Left cardiac atrium (tissue), 4 donors: ENCODE data around the gene SPSB2. TPM values are rescaled to one million over a fixed set of nuclear protein-coding genes. Genes with fewer than 3 reads are reported as not detected.
"Not testable (repeated sequence)": the region's sequence is repeated elsewhere in the genome, so short reads cannot be mapped to it uniquely, and the experiment has no call there.

Source experiments
- ATAC-seq, 2 donors: fragments of 200-7000 bp; cut with Tn5 transposase; one replicate each; pipeline ENCODE4 v1.9.1; 2020; ENCODE audit warnings: mild to moderate bottlenecking in 2 of 2, moderate library complexity in 2 of 2
- DNase-seq: peaks from one replicate; pipeline ENCODE4 v3.0.0-alpha.2; 2020
- intact Hi-C, 2 donors: fragments of 100-400 bp; cut with DNase I; formaldehyde crosslinking; loops; one replicate each; pipeline versions ENCODE4 v1.14.1 to v1.15.1; 2022 to 2023
- total RNA-seq, 2 donors: library from RNA; stranded (reverse); fragmentation: NEBNext Ultra II Directional; extraction: Animal tissue kit (Norgen Biotek cat#: 25700); gene quantifications; one replicate each; pipeline ENCODE4 v1.2.1, GENCODE V29; 2021
- donor health status: DM: no; HTN: yes; CAD: no.
- donor health status: DM: no; HTN: yes; CAD: no; lungs with severe emphysema.
- donor health status: DM: yes; HTN: yes; CAD: no.
- donor health status: Dilated cardiomyopathy.

Gene SPSB2
- total RNA-seq, 2 donors from 2014 or later = 3.7 to 4.1 TPM

DNA sequence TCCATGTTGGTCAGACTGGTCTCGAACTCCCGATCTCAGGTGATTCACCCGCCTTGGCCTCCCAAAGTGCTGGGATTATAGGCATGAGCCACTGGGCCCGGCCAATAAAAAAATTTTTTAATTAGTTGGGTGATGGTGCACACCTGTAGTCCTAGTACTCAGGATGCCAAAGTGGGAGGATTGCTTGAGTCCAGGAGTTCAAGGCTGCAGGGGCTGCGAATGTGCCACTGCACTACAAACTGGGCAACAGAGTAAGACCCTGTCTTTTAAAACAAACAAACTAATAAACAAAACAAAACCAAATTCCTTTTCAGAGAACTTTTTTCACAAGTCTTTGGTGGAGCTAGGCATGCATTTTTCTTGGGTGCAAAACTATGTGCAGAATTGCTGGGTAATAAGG, 10.1 kb upstream of the SPSB2 start:
- ATAC-seq (no peak), DNase-seq (no peak)
- intact Hi-C loops = no loop called here

DNA sequence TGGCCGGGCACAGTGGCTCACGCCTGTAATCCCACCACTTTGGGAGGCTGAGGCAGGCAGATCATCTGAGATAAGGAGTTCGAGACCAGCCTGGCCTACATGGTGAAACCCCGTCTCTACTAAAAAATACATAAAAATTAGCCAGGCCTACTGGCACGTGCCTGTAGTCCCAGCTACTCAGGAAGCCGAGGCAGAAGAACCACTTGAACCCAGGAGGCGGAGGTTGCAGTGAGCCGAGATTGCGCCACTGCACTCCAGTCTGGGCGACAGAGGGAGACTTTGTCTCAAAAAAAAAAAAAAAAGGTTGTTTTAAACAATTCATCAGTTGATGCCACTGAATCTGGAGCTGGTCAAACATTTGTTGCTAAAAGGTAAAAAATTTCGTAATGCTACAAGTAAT, 6.7 kb upstream of the SPSB2 start:
- intact Hi-C loops, DNase-seq, ATAC-seq: not testable (repeated sequence)

DNA sequence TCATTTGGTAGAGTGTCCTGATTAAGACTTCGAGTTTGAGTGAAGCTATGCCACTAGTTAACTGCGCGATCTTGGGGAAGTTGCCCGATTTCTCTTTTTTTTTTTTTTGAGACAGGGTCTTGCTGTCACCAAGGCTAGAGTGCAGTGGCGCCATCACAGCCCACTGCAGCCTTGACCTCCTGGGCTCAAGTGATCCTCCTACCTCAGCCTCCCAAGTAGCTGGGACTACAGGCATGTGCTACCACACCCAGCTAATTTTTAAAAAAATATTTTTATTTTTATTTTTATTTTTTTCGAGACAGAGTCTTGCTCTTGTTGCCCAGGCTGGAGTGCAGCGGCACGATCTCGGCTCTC, 889 bp upstream of the SPSB2 start:
- ATAC-seq, DNase-seq, intact Hi-C loops: not testable (repeated sequence)

GRCh38 chr12:6872073-6873048, 742 bp downstream of the SPSB2 start:
- ATAC-seq = peak; percentile 72 to 76

DNA sequence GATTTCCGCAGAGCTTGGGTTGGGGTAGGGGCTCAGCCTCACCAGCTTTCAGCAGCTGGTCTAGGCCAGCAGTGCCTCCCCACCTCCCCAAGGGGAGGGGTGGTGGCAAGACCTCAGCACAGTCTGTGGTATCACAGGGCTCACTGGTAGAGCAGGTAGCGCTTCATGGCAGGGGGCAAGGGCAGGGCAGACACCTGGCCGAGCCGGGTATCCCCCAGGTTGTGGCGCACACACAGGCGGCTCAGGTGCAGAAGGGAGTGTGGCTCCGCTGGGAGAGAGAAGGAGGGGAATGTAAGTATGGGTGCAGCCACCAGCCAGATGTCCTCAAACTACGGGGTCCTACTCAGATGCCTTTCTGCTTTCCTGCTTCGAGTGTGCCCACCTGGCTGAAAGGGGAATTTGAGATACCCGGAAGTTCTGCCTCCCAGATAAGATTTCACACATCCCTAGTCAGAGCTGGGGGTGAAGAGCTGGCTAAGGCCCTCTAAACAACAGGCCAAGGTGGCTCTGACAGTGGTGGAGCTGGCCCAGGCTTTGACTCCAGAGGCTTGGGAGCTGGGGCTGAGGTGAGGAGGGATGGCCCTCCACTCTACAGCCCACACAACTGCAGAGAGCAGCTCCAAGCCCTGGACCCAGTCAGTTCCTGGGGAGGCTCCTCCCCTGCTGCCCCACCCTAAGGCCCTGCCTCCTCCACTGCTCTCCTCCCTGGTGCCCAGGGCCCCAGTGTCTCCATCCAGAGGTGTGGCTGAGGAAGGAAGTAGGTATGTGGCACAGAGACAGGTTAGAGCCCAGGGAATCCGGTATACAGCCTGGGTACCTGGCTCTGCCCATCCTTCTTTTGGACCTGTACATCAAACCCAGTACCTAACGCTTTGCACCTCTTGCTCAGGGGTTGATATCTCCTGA, 1.8 kb downstream of the SPSB2 start:
- intact Hi-C loops = no loop called here
- DNase-seq = peak; percentile 40
- no peak for ATAC-seq

More at GRCh38 chr12:6872073-6873048, 742 bp downstream of the SPSB2 start:
- intact Hi-C loops = loop anchor here in 1 of 2 donors (2.0 kb wide), 1 partner anchor 18 kb away; no protein-coding TSS in a partner anchor
- DNase-seq = peak; percentile 85

- DNase-seq, ATAC-seq, intact Hi-C loops: not testable (repeated sequence)
Measured at GRCh38 chr12:6870304-6870703, 2.8 kb downstream of the SPSB2 start.

GRCh38 chr12:6869049-6870021, 3.8 kb downstream of the SPSB2 start:
- DNase-seq (peak; percentile 75), ATAC-seq (no peak)
- intact Hi-C loops = no loop called here

DNA sequence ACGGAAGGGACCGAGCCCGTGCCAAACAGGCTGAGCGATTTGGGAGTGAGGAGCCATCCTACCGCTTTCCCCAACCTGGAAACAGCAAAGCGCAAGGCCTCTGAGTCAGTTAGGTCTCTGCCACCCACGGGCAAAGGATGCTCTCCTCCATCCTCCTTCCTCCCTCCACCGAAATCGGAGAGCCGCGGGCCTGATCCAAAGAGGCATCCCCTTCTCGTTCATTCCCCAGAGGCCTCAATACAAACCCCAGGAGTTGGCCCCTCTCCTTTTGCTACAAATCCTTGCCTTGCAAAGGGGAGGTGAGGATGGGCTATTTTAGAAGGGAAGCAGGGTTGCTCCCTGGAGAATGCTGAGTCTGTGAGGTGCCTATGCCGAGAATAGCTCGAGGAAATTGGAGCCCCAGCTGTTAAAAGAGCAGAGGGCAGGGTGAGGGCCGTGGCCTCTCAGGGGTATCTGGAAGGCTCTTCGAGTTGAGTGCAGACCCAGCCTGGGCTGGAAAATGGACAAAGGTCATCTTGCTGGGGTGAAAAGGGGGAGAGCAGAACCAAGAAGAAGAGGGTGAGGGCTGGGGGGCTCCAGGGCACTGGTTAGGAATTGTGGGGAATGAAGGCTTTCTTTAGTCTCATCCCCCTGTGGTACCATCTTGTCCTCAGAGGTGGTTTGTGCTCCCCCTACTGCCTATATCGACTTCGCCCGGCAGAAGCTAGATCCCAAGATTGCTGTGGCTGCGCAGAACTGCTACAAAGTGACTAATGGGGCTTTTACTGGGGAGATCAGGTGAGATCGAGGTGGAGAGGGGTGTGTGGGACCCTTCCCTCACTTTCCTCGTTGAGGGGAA, 4.7 kb downstream of the SPSB2 start:
- ATAC-seq (peak in 1 of 2 donors; percentile 1), DNase-seq (no peak)
- intact Hi-C loops = no loop called here

DNA sequence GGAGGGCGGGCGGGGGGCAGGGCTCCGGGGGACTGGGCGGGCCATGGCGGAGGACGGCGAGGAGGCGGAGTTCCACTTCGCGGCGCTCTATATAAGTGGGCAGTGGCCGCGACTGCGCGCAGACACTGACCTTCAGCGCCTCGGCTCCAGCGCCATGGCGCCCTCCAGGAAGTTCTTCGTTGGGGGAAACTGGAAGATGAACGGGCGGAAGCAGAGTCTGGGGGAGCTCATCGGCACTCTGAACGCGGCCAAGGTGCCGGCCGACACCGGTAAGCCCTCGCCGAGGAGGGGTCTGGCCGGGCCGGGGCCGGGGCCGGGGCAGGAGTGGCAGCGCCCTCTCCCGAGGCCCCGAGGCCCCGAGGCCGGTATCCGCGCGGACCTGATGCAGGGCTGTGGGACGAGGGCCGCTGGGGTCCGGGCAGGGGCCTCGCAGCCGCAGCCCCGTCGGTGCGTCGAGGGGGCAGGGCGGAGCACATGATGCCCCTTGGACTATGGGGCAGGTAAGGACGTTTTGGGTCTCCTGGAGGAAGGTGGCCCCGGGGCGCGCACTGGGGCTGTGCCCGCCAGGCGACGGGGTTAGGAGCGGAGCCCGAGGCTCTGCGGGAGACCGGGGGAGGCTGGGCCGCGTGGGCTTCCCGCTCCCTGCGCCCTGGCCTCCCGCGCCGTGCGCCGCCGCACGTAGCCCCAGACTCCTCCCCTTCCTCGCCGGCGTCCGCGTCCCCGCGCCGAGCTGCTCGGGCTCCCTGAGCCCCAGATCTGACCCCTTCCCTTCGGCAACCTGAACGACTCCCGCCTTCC, 5.5 kb downstream of the SPSB2 start, which contains the start of gene TPI1:
Gene TPI1 (plus strand): TSS at position 119 of the 798 bp plus-strand sequence. CDS start 36 bp downstream, at position 155.
- intact Hi-C loops = no loop called here
- peak; percentile 87 to 92 for ATAC-seq
- peak; percentile 88 for DNase-seq

DNA sequence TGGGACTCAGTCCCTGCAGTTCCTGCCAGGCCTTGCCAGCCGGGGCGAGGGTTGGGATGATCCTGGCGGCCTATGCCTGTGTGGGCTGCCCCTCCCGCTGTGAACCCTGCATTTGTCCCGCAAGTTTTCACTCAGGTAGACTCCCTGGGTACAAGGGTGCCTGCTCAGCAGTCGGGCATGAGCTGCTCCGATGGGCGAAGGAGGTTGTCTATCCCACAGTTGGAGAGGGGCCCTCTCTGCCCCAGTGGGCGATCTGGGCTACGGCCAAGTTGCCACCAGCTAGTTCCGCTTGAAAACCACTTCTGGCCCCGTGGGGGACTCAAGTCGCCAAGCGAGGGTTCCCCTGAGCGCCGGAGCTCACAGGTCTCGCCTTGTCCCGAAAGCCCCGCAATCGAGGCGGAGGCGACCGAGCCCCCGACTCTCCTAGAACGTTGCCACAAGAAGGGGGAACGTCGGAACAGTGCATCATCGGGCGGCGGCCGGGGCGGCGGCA, 6.1 kb downstream of the SPSB2 start:
- ATAC-seq (peak; percentile 5 to 23), DNase-seq (no peak)
- intact Hi-C loops = no loop called here

DNA sequence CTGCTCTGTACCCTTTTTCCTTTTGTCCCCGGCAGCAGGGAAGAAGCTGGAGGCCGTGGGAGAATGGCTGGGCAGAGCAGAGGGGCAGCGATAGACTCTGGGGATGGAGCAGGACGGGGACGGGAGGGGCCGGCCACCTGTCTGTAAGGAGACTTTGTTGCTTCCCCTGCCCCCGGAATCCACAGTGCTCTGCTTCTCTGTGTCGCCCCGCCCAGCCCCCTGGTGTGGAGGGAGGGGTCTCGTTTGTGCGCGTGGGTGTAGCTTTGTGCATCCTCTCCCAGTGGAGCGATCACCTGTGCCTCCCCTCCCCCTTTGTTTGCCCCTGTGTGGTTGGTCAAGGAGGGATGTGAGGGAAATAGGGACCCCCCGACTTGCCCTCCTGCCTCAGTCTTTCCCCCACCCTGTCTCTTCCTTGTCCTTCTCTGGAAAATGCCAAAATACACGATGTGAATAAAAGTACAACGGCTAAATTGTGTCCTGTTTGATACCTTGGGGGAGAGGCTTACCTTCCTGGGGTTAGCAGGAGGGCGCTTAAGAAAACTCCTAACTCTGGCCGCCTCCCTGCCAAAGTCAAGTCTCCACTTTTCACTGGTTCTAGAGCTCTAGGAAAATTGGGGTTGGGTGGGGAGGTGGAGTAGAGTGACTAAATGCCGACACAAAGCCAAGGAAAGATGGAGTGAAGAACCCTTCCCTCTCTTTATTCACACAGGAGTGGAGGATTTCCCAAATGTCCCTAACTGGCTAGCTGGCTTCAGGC, 6.8 kb downstream of the SPSB2 start:
- ATAC-seq = no peak
- intact Hi-C loops = no loop called here
- no peak for DNase-seq

GRCh38 chr12:6865307-6865706, 7.8 kb downstream of the SPSB2 start:
- DNase-seq, intact Hi-C loops, ATAC-seq: not testable (repeated sequence)

- intact Hi-C loops = no loop called here
- DNase-seq (no peak), ATAC-seq (no peak)
Measured at GRCh38 chr12:6863586-6864321, 9.3 kb downstream of the SPSB2 start.

DNA sequence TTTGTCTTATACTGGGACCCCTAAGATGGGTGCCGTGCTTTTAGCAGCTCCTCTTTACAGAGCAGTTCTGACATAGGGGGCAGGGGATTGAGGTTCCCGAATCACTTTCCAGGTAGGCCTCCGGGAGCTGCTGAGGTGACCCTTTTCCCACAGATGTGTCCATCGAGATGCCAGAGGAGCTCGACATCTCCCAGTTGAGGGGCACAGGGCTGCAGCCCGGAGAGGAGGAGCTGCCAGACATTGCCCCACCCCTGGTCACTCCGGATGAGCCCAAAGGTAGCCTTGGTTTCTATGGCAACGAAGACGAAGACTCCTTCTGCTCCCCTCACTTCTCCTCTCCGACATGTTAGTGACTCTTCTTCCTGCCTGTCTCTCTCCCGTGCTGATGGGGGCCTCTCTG, 10.1 kb downstream of the SPSB2 start:
- ATAC-seq (no peak), DNase-seq (no peak)
- intact Hi-C loops = no loop called here

- intact Hi-C loops = no loop called here
- no peak for DNase-seq
Measured at GRCh38 chr12:6861391-6861790, 11.7 kb downstream of the SPSB2 start.

More at GRCh38 chr12:6861391-6861790, 11.7 kb downstream of the SPSB2 start:
- no peak for ATAC-seq
